Measurements from ENCODE around the gene TCERG1. TPM values are rescaled to one million over a fixed set of nuclear protein-coding genes. Genes with fewer than 3 reads are reported as not detected.

Gene TCERG1
- total RNA-seq, 1 donor from 2014 or later = 47.3 TPM

DNA sequence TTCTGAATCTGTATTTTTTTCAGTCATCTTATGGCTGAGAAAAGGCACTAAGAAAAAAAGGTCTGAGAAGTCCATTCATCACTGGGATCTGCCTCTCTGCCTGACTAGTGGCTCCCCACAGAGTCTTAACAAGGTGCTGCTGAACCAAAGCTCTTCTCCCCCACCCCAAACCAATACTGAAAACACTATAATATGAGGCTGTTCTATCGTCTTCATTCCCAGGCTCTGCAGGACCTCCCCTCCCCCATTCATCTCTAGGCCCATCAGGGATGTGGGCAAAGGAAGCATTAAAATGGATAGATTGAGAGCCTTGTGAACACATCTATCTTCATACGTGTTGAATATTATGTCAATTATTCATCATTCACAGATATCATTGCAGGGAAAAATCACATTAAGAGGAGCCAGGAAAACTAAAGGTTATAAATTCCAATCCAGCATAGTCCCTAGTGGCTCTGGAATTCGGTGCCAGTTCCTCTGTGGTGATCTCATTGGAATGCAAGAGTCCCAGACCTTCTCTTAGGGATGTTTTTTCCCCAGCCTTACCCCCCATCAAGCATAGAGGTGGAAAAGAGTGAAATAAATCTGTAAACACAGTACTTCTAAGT, 113.2 kb downstream of the TCERG1 start:
- H3K27me3 Mint-ChIP-seq (ENCODE audit: unreplicated experiment) = no peaks in the 10 kb centered on the region

More for the DNA sequence above, 113.2 kb downstream of the TCERG1 start:
- peaks cover 12% of the 10 kb centered on the region for H3K4me1 Mint-ChIP-seq (ENCODE audit: unreplicated experiment)
- no peak for DNase-seq (ENCODE audit: extremely low spot score, unreplicated experiment)
- no peaks in the 10 kb centered on the region for H3K36me3 Mint-ChIP-seq (ENCODE audit: unreplicated experiment)
- H3K9me3 Mint-ChIP-seq (ENCODE audit: unreplicated experiment) = no peaks in the 10 kb centered on the region
- TF ChIP-seq, protein P1, sequence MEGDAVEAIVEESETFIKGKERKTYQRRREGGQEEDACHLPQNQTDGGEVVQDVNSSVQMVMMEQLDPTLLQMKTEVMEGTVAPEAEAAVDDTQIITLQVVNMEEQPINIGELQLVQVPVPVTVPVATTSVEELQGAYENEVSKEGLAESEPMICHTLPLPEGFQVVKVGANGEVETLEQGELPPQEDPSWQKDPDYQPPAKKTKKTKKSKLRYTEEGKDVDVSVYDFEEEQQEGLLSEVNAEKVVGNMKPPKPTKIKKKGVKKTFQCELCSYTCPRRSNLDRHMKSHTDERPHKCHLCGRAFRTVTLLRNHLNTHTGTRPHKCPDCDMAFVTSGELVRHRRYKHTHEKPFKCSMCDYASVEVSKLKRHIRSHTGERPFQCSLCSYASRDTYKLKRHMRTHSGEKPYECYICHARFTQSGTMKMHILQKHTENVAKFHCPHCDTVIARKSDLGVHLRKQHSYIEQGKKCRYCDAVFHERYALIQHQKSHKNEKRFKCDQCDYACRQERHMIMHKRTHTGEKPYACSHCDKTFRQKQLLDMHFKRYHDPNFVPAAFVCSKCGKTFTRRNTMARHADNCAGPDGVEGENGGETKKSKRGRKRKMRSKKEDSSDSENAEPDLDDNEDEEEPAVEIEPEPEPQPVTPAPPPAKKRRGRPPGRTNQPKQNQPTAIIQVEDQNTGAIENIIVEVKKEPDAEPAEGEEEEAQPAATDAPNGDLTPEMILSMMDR (IDR thresholded peaks at IDR 0.05) = no peak
- no peak overlapping the region for H3K4me3 Mint-ChIP-seq (ENCODE audit: unreplicated experiment)
- no peak overlapping the region for H3K27ac Mint-ChIP-seq (ENCODE audit: unreplicated experiment)

Other genes with a start within 250 kb of the TCERG1 start
- 12.2 and 13.7 TPM in 2 replicates for gene RBM27, start 243.7 kb upstream of the TCERG1 start, total RNA-seq
- not detected in 2 replicates for gene POU4F3, start 108.5 kb upstream of the TCERG1 start, total RNA-seq
- not detected in 2 replicates for gene GPR151, start 68.9 kb downstream of the TCERG1 start, total RNA-seq